ENCODE results near the gene FBLL1. TPM values are rescaled to one million over a fixed set of nuclear protein-coding genes. Genes with fewer than 3 reads are reported as not detected.

FBLL1 gene
- total RNA-seq, 1 donor from 2014 or later: not detected

DNA sequence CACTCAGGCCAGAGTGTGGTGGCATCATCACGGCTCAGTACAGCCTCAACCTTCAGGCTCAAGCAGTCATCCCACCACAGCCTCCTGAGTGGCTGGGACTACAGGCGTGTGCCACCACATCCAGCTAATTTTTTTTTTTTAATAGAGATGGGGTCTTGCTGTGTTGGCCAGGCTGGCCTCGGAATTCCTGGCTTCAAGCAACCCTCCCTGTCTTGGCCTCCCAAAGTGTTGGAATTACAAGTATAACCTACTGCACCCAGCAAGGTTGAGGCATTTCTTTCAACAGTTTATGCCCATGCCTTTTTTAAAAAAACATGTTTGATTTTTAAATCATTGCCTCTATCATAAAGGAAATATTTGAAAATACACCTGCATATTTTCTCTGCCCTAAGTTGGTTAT, 40.0 kb upstream of the FBLL1 start:
- Histone ChIP-seq H3K36me3 (peaks cover 62% of the 10 kb centered on the region), H3K9me3 (replicated peaks) (no peaks in the 10 kb centered on the region), H3K27ac (replicated peaks) (no peak overlapping the region), H3K27me3 (ENCODE audit: low read depth) (no peaks in the 10 kb centered on the region), H3K4me3 (no peak overlapping the region), H3K4me1 (peaks cover 19% of the 10 kb centered on the region)
- intact Hi-C loops (cut with micrococcal nuclease): no loop called here
- TF ChIP-seq CTCF (IDR thresholded peaks at IDR 0.05; ENCODE audit: borderline replicate concordance): no peak
- DNase-seq: no peak

DNA sequence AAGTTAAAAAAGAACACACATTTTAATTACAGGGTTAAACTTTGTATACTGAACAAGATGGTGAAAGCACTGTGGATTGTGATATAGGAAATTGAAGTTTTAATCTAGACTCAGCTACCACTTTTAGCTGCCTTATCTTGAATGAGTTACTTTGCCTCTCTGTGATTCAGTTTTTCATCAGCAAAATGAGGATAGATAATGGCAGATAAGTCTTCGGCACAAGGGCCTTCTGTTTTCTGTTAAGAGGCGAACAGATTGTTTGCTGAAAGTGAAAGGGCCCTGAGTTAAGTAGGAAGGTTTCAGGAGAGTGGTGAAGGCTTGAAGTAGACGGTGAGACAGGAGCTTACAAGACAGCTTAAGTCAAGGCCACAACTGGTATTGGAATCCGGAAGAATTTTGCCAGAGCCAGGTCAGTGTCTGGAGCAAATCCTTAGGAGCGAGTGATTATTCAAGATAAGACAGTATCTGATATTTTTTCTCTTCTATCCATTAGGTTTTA, 35.0 kb upstream of the FBLL1 start:
- Histone ChIP-seq H3K9me3 (replicated peaks) (no peaks in the 10 kb centered on the region), H3K27ac (replicated peaks) (no peak overlapping the region), H3K4me3 (no peak overlapping the region), H3K27me3 (ENCODE audit: low read depth) (no peaks in the 10 kb centered on the region), H3K36me3 (peaks cover 100% of the 10 kb centered on the region), H3K4me1 (no peaks in the 10 kb centered on the region)
- TF ChIP-seq CTCF (IDR thresholded peaks at IDR 0.05; ENCODE audit: borderline replicate concordance): no peak
- no peak for DNase-seq
- intact Hi-C loops (cut with micrococcal nuclease): loop anchor here (10.0 kb wide), 1 partner anchor 81 kb away; the partner anchor contains the start of gene PANK3

GRCh38 chr5:168502563-168503237, 26.4 kb upstream of the FBLL1 start:
- H3K36me3 ChIP-seq: peaks cover 95% of the 10 kb centered on the region
- H3K4me3 ChIP-seq: no peak overlapping the region
- intact Hi-C loops (cut with micrococcal nuclease): no loop called here
- H3K27ac ChIP-seq (replicated peaks): no peak overlapping the region
- H3K27me3 ChIP-seq (ENCODE audit: low read depth): no peaks in the 10 kb centered on the region
- no peaks in the 10 kb centered on the region for H3K9me3 ChIP-seq (replicated peaks)
- TF ChIP-seq CTCF (IDR thresholded peaks at IDR 0.05; ENCODE audit: borderline replicate concordance): no peak
- no peaks in the 10 kb centered on the region for H3K4me1 ChIP-seq
- no peak for DNase-seq

DNA sequence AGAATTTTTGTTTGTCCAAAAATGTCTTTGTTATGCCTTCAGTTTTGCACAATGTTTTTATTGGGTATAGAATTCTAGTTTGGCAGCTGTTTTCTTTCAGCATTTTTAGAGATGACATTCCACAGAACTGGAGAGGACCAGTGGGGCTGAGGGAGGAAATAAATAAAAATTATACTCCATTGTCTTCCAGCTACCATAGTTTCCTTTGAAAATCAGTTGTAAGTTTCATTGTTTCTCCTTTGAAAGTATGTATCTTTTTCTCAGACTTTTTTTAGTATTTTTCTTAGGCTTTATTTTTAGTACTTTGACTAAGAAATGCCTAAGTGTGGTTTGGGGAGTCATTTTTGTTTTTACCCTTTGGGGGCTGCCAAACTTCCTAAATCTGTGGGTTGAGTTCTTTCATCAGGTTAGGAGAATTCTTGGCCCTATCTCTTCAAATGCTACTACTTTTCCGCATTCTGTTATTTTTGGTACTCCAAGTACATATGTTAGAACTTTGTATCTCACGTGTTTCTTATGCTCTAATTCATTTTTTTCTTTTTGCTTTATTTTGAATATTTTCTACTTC, 15.2 kb upstream of the FBLL1 start:
- H3K4me1 ChIP-seq: no peaks in the 10 kb centered on the region
- H3K27ac ChIP-seq (replicated peaks): no peak overlapping the region
- no peaks in the 10 kb centered on the region for H3K27me3 ChIP-seq (ENCODE audit: low read depth)
- H3K9me3 ChIP-seq (replicated peaks): peaks cover 13% of the 10 kb centered on the region
- no peak overlapping the region for H3K4me3 ChIP-seq
- peaks cover 98% of the 10 kb centered on the region for H3K36me3 ChIP-seq
- DNase-seq: no peak
- TF ChIP-seq CTCF (IDR thresholded peaks at IDR 0.05; ENCODE audit: borderline replicate concordance): no peak
- intact Hi-C loops (cut with micrococcal nuclease): no loop called here

GRCh38 chr5:168525856-168526255, 3.2 kb upstream of the FBLL1 start:
- Histone ChIP-seq H3K4me3 (no peak overlapping the region), H3K27me3 (ENCODE audit: low read depth) (peaks cover 25% of the 10 kb centered on the region), H3K27ac (replicated peaks) (no peak overlapping the region), H3K36me3 (peaks cover 1% of the 10 kb centered on the region), H3K4me1 (peaks cover 9% of the 10 kb centered on the region), H3K9me3 (replicated peaks) (no peaks in the 10 kb centered on the region)
- no peak for DNase-seq
- intact Hi-C loops (cut with micrococcal nuclease): no loop called here
- no peak for TF ChIP-seq CTCF (IDR thresholded peaks at IDR 0.05; ENCODE audit: borderline replicate concordance)
